ENCODE data around the gene SP1. TPM values are rescaled to one million over a fixed set of nuclear protein-coding genes. Genes with fewer than 3 reads are reported as not detected.

SP1 gene
- total RNA-seq, 4 donors from 2014 or later, result 58.2 to 78.4 (median 62.0) TPM

DNA sequence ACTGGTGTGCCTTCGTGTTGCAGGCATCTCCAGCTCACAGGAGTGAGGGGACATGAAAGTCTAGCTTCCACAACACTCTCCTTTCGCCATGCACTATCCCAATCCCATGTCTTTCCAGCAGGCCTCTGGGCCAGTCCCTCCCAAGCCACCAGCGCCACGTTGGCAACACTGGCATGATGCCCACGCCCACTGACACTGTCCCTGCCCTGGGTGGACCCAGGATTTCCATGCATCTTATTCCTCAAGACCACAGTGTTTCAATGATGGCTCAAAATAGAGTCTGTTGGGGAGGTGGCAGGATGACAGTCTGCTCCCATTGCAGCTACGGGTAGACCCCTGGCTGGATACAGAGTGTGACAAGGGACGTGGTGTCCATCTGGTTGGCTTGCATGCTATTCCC, 46.1 kb upstream of the SP1 start:
- intact Hi-C loops (cut with DNase I), result no loop called here
- 67 to 70% methylated on average over 6 of the region's 7 CpGs for WGBS, 2 donors
- Histone ChIP-seq H3K9me3 (no peaks in the 10 kb centered on the region), H3K36me3 (no peaks in the 10 kb centered on the region), H3K27me3 (peaks cover 0 to 79% (median 0%) of the 10 kb centered on the region in 4 donors), H3K4me1 (no peaks in the 10 kb centered on the region), H3K4me3 (no peak overlapping the region), H3K27ac (no peak overlapping the region)
- TF ChIP-seq, protein P1, sequence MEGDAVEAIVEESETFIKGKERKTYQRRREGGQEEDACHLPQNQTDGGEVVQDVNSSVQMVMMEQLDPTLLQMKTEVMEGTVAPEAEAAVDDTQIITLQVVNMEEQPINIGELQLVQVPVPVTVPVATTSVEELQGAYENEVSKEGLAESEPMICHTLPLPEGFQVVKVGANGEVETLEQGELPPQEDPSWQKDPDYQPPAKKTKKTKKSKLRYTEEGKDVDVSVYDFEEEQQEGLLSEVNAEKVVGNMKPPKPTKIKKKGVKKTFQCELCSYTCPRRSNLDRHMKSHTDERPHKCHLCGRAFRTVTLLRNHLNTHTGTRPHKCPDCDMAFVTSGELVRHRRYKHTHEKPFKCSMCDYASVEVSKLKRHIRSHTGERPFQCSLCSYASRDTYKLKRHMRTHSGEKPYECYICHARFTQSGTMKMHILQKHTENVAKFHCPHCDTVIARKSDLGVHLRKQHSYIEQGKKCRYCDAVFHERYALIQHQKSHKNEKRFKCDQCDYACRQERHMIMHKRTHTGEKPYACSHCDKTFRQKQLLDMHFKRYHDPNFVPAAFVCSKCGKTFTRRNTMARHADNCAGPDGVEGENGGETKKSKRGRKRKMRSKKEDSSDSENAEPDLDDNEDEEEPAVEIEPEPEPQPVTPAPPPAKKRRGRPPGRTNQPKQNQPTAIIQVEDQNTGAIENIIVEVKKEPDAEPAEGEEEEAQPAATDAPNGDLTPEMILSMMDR (IDR thresholded peaks at IDR 0.05), result no peak
- no peak for TF ChIP-seq POLR2A (IDR thresholded peaks at IDR 0.05)
- DNase-seq, result no peak

DNA sequence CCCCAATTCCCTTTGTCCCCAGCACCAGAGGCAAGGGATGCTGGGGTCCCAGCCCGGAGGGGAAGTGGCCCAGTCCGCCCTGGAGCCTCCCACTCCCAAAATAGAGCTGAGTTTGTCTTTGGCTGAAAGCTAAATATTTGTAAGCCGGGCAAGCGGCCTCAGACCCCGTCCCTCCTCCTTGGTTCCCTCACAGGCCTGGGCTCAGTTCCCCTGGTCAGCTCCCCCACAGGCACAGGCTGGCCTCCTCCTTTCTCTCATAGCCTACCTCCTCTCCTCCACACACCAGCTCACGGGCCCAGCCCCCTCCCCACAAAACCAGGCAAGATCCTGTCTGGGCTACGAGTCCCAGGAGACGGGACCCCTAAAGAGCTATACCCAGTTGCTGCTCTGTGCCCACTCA, 45.2 kb upstream of the SP1 start:
- H3K36me3 ChIP-seq, result no peaks in the 10 kb centered on the region
- no peak for DNase-seq
- intact Hi-C loops (cut with DNase I), result no loop called here
- no peaks in the 10 kb centered on the region for H3K4me1 ChIP-seq
- 77 to 90% methylated on average over 6 to 8 of the region's 8 CpGs for WGBS, 2 donors
- peaks cover 0 to 84% (median 0%) of the 10 kb centered on the region in 4 donors for H3K27me3 ChIP-seq
- no peak for TF ChIP-seq POLR2A (IDR thresholded peaks at IDR 0.05)
- TF ChIP-seq, protein P1 (IDR thresholded peaks at IDR 0.05), result no peak
- H3K4me3 ChIP-seq, result no peak overlapping the region
- H3K27ac ChIP-seq, result no peak overlapping the region
- H3K9me3 ChIP-seq, result no peaks in the 10 kb centered on the region

DNA sequence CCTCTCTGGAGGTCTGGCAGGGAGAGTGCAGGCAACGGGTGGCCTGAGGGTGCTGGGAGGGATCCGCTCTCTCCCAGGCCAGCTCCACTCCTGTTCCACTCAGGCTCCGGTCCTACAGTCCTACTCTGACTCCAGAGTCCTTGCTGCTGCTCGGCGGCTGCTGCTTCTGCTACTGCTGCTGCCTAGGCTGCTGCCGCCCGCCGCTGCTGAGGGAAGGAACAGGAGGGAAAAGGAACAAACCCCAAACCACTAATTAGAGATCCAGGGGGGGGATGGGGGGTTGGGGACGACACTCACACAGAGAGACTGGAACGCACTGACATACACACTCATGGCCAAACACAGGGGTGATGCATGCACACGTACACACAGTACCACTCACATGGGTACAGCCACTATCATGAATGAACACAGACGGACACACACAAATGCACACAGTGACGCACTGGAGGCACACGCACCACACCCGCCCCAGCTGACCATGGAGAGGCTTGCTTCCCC, 43.7 kb upstream of the SP1 start, which contains the start of gene SP7:
Gene SP7 (minus strand): TSS at position 174 of the 501 bp plus-strand sequence. CDS start 708 bp downstream, outside the sequence.
- WGBS, 2 donors, result 40 to 48% methylated on average over 8 to 9 of the region's 15 CpGs
- Histone ChIP-seq H3K4me1 (no peaks in the 10 kb centered on the region), H3K36me3 (no peaks in the 10 kb centered on the region), H3K27me3 (peaks cover 0 to 81% (median 0%) of the 10 kb centered on the region in 4 donors), H3K27ac (no peak within 1 kb of the TSS), H3K9me3 (no peaks in the 10 kb centered on the region), H3K4me3 (no peak within 1 kb of the TSS)
- TF ChIP-seq POLR2A (IDR thresholded peaks at IDR 0.05), result no peak
- TF ChIP-seq, protein P1 (IDR thresholded peaks at IDR 0.05), result no peak
- DNase-seq, result no peak
- intact Hi-C loops (cut with DNase I), result no loop called here

DNA sequence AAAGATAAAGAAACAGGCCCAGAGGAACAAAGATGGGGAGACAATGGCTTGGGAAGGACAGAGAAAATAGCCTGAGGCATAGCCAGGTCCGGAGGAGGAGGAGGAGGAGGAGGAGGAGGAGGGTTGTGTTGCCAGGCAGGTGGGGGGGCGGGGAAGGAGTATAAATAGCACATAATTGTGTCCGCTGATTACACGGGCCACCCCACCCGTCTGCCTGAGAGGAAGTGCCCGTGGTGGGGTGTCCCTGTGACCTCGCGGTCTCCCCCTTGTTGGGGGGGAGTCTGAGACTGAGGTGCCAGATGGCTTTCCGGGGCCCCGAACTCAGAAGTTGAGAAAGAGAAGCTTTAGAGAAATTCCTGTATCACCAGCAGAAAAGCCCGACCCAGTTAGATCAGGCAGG, 42.0 kb upstream of the SP1 start:
- 29 to 33% methylated on average over 9 to 10 of the region's 11 CpGs for WGBS, 2 donors
- Histone ChIP-seq H3K27me3 (peaks cover 0 to 66% (median 0%) of the 10 kb centered on the region in 4 donors), H3K4me3 (no peak overlapping the region), H3K27ac (no peak overlapping the region), H3K36me3 (no peaks in the 10 kb centered on the region), H3K9me3 (no peaks in the 10 kb centered on the region), H3K4me1 (no peaks in the 10 kb centered on the region)
- intact Hi-C loops (cut with DNase I), result no loop called here
- DNase-seq, result no peak
- TF ChIP-seq, protein P1 (IDR thresholded peaks at IDR 0.05), result no peak
- TF ChIP-seq POLR2A (IDR thresholded peaks at IDR 0.05), result no peak

DNA sequence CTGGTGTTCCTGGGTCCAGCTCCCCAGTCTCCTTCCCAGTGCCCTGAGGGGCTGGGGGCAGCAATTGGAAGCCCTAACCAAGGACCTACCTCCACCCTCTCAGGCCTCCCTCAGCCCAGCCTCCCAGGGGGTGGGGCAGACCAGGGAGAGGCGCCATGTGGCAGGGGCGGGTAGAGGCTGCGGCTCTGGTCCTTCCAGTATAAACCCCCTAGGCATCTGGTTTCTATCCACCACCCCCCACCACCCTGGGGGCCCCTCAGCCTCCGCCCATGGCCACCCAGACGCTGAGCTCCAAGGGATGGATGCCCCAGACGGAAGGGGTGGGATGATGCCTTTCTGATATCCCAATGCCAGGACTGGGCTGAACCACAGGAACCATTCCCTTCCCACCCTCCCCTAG, 41.1 kb upstream of the SP1 start:
- Histone ChIP-seq H3K27ac (no peak overlapping the region), H3K27me3 (peaks cover 0 to 57% (median 0%) of the 10 kb centered on the region in 4 donors), H3K36me3 (no peaks in the 10 kb centered on the region), H3K9me3 (no peaks in the 10 kb centered on the region), H3K4me1 (no peaks in the 10 kb centered on the region), H3K4me3 (no peak overlapping the region)
- TF ChIP-seq, protein P1 (IDR thresholded peaks at IDR 0.05), result no peak
- 0 to 64% methylated on average over 1 to 2 of the region's 6 CpGs for WGBS, 2 donors
- DNase-seq, result no peak
- intact Hi-C loops (cut with DNase I), result no loop called here

Measured in esophagus squamous epithelium (tissue), 5 donors.